HG03196 (cell line): ENCODE results near the gene ARHGEF40.

ENCODE experiments used
- ATAC-seq: cut with Tn5 transposase; IDR thresholded peaks from one replicate; pipeline ENCODE4 v1.9.1; 2021; ENCODE audit not compliant: unreplicated experiment

ARHGEF40 gene

DNA sequence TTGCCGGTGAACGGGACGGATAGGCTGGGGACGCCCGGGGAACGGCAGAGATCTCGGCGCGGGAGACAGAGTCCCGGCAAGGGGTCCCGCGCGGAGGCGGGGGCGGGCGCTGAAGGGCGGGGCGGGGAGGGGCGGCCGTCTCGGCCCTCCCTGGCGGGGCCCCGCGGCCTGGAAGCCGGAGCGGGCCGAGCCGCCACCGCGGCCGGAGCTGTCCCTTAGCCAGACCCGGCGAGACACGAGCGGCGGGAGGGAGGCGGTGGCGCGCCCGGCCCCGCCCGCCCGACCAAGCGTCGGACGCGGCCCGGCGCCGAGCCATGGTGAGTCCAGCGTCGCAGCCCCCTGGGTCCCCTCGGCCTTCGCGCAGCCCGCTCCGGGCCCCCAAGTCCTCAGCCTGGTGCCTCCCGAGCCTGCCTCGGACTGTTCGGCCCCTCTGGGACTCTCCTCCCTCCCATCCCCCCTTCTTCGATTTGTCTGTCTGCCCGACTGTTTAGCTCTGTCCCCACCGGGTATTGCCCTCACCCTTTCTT, at the start of gene ARHGEF40:
Gene ARHGEF40 (plus strand): TSS at position 222 of the 527 bp plus-strand sequence. CDS start 93 bp downstream, at position 315.
- ATAC-seq, result no peak

DNA sequence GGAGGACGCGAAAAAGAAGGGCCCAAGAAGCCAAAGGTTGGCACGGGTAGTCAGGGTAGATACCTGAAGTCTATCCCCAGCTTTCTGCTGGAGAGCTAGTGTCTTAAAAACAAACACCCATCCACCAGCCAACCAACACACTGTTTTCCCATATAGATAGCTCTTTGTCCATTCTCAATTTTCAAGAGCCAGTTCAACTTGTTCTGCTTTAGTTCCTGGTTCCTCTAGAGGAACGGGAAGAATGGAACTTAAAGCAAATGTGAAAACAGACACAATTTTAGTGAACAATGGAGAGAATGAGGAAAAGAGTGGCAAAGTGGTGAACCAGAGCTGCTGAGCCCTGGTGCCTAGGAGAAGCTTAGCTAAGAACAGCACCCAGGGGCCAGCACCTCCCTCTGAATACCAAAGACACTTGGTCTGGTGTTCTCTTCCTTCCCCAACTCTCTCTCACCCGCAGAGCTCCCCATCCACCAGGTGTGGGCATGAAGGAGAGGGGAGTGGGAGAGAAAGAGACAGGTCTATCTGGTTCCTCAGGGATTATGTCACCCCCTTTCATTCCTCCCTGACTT, 49.0 kb upstream of the ARHGEF40 start:
- ATAC-seq, result no peak

DNA sequence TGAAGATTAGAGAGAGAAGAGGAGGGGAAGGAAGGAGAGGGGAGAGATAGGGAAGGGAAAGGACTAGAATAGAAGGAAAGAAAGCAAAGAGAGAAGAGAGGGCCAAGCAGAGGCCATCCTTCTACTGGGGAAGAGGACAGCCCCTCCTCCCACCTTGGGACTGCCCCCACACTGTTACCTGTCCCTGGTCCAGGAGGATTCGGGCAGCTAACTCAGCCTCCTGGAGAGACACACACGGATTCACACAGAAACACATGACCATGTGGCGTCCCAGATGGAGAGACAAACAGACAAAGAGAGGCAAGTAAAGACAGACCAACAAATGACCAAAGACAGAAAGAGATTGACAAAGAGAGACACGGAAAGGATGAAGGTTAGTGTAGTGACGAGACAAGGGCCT, 47.4 kb upstream of the ARHGEF40 start:
- ATAC-seq, result no peak

DNA sequence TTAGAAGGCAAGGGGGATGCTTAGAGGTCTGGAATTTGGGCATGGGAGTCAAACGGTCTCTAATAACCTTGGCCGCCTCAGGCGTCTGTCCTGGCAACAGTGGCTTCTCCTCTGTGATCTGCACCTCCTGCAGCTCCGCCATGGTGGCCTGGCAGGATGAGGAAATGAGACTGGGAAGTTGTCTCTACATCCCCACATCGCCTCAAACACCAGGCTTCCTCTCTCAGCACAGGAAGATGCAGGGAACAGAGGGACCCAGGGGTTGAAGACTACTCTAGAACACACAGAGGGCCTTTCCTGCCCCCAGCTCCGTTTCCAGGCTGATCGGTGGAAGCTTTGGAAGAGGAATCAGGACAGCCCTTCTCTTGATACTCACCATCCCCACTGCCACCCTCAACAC, 46.9 kb upstream of the ARHGEF40 start:
- ATAC-seq, result no peak

DNA sequence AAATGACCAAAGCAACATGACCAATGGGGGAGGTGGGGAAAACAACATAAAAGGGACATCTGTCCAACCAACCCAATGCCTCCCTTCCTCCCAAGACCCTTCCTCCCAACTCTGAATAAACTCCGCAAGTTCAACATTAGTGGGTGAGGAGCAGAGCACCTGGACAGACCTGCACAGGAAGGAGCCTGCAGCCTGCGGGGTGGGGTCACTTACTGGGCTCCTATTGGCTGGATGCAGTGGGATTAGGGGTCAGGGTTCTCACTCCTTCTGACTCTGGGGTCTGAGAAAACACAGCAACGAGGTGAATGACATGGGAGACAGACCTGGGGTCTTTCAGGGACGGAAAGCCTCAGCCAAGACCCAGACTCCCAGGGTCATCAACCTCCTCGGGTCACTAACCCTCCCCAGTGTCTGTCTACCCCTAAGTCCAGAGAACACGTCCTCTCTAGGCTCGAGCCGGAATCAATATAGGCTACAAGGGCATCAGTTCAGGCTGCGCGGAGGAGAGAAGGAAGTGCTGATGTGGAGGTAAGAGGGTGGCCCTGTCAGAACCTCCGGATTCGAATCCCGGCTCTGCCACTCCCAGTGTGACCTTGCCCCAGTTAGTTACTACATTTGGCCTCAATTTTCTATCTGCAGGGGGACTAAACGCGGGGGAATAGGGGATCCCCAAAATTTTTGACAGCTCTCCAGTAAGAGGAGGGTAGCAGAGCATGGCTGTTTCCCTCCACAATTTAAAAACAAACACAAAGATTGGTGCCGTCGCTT, 46.1 kb upstream of the ARHGEF40 start:
- ATAC-seq, result no peak

DNA sequence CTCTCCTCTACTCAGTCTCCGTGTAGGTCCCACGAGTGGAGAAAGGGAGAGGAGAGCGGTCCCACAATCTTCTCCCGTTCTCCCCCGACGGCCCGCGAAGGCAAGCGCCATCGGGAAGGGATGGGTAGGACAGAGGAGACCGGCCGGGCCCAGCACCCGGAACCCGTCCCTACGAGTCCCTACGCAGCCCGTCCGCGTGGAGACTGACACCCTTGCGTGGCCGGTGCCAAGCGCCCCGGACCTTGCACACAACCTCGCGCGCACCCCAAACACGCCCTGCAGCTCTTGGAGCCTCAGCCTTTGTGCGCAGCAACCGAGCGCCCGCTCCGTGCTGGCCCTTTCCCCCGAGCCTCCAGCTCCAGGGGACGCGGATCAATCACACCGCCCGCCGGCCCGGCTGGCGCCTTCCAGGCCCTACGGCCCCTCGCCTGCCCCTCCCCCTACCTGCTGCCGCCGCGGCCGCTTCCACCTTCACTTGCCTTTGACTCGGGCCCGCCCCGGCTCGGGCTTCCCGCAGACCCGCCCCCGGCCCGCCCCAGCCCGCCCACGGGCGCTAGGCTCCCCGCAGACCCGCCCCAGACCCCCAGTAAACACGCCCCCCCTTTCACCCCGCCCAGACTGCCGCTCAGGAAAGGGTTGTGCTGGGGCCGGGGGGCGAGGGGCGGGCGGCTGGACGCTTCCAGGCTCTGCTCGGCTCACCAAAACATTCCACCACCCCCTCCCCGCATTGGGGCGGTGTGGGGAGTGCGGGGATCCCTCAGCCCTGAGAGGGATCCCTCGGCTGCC, 45.3 kb upstream of the ARHGEF40 start, which contains the start of gene NDRG2:
Gene NDRG2 (minus strand): TSS at position 477 of the 786 bp plus-strand sequence. CDS start 1,746 bp downstream, outside the sequence.
- no peak for ATAC-seq

DNA sequence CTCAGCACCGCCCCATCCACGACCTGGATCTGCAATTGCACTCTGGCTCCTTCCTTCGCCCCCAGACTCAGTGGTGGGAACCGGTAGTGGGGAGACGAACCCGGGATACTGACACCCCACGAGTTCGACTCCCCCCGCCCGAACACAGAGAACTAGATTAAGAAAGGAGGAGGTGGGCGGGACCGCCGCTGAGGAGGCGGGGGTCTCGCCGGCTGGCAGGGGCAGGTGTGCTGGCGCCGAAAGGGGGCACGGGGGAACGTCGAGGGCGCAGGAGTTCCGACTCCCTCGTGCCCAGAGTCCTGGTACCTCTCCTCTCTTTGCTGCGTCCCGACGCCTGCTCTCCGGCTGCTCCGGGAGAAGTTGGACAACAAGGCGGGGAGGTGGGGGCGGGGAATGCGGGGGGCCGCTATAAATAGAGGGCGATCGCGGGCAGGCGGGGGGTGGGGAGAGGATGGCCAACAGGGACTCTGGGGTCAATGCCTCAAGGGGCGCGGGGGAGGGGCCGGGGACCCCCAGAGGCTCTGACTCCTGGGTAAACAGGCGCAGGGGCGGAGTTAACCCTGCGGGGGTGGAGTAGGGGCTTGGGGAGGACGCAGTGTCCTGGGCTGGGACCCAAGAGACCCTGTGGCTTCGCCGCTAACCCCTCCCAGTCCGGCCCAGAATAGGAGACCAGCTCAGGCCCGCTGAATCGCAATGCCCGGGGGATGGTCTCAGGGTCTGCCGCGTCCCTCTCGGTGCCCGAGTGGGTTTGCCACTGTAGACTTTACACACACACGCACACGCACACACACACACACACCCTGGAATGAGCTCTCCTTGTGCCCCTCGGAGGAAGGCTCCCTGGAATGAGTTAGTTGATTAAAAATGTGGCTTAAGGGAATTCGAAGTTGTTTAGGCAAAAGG, 44.5 kb upstream of the ARHGEF40 start:
- ATAC-seq, result no peak

DNA sequence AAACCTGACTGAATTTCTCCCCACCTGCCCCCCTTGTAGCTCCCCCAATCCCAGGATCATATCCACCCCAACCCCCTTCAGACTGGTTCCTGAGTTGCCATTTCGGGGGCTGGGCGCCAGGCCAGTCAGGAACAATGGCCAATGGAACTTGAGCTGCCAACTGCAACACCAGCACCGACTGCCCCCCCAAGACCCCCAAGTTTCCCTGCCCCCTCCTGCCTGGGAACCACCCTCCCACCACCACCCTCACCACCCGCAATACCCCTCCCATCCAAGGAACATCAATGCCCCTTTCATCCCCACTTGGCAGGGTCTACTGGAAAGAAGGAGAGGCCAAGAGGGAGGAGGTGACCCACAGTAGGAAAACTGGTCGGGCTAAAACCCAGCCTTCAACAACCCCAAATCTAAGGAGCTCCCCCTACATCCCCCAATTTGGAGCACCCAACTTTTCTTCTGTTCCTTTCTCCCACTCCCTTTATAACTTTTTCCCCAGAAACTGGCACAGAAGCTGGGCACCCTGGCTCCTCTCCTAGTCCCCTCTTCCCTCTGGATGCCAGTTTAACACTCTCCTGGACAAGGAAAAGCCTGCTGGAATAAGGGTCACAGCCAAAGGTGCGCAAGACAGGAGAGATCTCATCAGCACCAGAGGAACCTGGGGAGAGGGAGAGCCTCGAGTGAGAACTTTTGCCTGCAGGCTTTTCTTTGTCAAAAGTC, 43.7 kb upstream of the ARHGEF40 start:
- ATAC-seq, result no peak

DNA sequence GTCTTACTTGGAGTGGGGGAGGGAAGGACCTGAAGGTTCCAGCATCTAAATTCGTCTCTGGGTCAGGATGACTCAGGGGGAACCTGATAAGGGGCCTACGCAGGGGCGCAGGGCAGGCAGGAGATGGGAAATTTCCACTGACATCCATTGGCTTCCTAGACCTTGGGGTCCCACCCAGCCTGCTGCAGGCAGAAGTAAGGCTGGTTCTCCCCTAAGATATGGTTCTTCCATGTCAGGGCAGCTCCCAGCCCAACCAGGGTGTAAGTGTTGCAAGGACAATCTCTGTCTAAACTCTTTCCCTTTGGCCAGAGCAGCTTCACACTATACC, 43.2 kb upstream of the ARHGEF40 start:
- no peak for ATAC-seq

DNA sequence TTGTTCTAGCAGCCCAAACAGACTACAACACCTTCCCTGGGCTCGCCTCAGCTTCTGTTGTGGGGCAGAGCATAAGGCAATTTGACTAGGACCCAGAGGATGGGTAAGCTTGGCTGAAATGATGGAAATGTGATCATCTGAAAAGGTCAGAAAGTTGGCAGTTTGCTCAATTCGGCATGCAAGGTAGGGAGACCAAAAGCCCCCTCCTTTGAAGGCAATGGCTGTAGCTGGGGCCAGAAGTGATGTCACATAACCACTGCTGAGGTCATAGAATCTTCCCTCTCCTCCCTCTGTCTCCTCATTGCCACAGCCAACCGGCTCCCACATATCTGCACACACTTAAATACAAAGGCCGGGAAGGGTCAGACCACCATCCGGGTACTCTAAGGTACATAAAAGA, 40.2 kb upstream of the ARHGEF40 start, which contains the start of gene TPPP2:
Gene TPPP2 (plus strand): TSS at position 301 of the 400 bp plus-strand sequence. CDS start 365 bp downstream, outside the sequence.
- ATAC-seq, result no peak

DNA sequence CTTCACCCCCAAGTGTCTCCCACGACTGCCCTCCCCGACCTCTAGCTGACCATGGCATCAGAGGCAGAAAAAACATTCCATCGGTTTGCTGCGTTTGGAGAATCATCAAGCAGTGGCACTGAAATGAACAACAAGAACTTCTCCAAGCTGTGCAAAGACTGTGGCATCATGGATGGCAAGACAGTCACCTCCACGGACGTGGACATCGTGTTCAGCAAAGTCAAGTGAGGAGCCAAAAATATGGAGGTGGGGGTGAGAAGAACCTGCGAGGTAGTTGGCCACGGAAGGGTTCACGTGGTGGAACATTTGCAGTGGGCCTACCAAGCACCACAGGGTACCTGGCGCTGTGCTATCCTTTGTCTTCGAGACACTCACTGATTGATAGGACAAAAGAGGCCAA, 39.6 kb upstream of the ARHGEF40 start:
- no peak for ATAC-seq

DNA sequence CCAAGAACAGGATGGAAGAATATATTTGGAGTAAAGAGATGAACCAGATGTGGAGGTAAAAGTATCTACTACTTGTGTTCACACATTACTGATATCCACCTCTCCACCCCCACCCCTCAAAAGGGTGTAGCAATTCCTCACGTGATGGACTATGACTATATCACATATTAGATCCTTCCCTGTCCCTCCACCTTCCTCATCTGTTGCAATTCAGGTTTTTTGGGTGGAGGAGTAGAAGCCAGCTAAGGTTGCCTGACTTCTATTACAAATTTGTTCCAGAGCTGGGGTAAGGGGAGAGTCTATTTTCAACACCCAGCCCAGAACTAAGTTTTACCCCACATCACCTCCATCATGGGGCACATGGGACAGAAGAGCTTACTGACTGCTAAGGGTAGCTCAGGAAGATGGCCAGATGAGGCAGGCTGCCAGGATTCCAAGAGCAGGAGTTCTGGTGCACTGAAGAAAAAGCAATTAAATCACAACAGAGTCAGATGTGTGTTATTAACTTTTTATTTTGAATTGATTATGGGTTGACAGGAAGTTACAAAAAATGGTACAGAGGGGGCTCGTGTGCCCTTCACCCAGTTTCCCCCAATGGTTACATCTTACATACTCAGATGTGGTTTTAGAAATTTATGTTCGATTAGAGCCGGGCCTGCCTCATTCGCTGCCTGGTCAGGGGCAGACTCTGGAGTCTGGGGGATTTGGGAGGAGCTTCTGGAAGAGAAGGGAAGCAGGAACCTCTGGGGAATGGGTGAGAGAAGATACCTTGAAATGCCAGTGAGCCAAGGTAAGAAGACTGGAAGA, 37.6 kb upstream of the ARHGEF40 start:
- no peak for ATAC-seq

DNA sequence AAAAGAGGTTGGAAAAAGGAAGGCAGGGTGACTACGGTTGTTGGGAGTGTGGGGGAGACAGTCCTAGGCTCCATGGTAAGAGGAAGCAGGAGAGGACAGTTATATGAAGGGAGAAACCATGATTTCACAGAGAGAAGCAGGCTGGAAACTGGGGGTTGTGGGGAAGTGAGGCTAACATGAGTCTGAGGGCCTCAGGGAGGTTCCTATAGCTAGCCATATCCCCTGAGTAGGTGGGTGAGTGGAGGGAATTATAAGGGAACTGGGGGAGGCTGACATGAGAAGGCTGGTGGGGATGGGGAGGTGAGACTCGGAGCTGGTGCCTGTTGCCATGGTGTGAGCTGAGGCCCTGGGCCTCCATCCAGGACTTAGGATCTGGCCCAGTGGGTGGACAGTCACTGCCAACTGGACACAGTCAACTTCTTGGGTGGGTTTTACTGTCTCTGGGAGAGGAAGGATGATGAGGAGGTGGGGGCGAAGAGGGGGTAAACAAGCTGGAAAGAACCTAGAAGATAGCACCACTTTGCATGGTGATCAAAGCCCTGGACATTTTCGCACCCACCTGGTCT, 36.9 kb upstream of the ARHGEF40 start:
- ATAC-seq, result no peak

DNA sequence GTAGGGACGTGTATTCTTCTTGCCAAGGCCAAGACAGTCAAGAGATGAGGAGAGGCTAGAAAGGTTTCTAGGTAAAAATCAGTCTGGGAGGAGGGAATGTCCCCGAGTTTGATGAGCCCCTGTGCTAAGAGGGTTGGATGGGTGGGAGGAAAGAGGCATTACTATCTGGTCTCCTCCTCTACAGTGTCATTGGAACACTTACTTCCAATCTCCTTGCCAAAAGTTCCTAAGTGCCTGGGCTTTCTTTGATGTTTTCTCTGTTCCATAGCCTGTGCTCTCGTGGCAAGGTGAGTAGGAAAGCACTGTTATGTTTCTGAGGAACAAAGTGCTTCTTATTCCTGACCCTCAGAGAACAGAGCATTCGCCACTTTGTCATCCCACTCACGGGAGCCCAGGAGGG, 35.4 kb upstream of the ARHGEF40 start, which contains the start of gene RNASE13:
Gene RNASE13 (minus strand): TSS at position 101 of the 400 bp plus-strand sequence. CDS start 519 bp downstream, outside the sequence.
- ATAC-seq, result no peak

DNA sequence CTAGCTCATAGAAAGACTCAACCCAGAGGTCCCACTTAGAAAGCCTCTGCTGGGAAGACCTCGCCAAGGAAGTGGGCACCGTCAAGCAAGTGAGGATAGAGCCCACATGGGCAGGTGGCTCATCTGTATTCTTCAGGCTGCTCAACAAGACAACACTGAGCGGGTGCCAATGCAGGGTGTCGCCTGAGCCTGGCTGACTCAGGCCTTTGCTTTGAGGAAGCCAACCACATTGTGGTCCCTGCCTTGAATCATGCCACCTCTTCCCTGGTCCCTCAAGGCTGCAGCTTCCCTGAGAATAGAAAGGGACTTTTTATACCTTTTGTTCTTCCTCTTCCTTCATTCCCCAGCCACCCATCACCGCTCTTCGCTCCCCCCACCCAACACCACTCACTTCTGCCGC, 33.4 kb upstream of the ARHGEF40 start:
- no peak for ATAC-seq

DNA sequence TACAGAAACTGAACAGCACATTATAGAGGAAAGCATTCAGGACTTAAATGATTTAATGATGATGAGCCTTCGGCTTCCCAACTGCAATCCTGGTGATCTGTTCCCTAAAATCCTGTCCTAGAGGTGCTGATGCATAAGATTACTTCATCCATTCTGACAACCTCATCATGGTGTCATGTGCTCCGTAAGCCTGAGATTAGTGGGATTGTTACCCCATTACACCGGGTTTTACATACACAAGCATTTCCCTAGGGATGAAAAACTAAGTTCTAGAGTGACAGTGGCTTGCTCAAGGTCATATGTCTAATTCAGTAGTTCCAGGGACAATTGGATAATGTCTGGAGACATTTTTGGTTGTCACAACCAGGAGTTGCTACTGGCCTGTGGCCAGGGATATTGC, 32.9 kb upstream of the ARHGEF40 start:
- ATAC-seq, result no peak

DNA sequence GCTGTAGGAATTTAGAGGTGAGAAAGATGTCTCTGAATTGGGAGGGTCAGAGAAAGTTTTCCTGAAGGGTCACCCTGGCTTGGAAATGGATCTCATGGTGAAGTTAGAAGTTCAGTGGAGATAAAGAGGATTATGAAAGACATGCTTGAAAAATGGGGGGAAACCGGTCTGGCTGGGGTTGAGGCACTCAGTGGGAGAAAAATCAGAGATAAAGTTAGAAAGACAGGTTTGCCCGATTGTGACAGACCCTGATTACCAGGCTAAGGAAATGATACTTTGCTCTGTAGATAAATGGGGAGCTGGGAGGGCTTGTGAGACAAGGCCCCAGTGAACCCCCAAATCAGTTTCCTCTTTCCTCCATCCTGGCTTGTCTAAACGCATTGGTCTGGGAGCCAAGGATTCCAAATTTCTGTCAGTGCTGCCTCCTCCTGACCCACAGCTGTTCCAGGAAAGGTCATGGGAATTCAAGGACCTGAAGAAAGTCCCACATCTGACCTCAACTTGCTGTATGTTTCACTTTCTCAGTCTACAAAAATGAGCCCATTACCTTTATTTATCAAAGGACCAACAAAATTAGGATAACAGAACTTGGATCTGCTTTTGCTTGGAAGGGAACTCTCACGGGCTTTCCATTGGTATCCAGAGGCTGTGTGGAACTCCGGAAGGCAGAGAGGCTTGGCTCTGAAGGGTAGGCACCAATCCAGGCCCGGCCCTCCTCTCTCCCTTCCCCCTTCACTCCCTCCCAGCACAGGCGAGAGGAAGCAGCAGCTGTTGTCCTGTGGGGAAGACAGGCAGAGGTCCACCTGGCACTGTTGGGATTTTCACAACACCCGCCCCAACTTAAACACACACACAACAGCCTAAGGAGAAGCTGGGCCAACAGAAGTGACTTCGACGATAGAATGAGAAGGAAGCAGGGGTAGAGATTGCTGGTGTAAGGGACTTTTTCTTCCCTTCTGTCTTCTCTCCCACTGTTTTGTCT, 31.4 kb upstream of the ARHGEF40 start:
- no peak for ATAC-seq
